AG10803 (cell line): ENCODE measurements around the gene POLR3B.
A peak's percentile ranks its signal among the peaks of the same experiment; 100 is the strongest.

ENCODE experiments used
- DNase-seq: peaks from one replicate; pipeline ENCODE4 v3.0.0; 2010; ENCODE audit warnings: low read depth
- H3K4me3 ChIP-seq: 2 replicates; pipeline ENCODE4 v1.5.1; 2011; ENCODE audit warnings: mild to moderate bottlenecking, low read length, control low read depth
- TF ChIP-seq, protein P1 (sequence below): conservative IDR thresholded peaks from 2 replicates; pipeline ENCODE4 v1.5.1; 2011; ENCODE audit warnings: mild to moderate bottlenecking, low read length, control low read depth, inconsistent platforms

The POLR3B gene

DNA sequence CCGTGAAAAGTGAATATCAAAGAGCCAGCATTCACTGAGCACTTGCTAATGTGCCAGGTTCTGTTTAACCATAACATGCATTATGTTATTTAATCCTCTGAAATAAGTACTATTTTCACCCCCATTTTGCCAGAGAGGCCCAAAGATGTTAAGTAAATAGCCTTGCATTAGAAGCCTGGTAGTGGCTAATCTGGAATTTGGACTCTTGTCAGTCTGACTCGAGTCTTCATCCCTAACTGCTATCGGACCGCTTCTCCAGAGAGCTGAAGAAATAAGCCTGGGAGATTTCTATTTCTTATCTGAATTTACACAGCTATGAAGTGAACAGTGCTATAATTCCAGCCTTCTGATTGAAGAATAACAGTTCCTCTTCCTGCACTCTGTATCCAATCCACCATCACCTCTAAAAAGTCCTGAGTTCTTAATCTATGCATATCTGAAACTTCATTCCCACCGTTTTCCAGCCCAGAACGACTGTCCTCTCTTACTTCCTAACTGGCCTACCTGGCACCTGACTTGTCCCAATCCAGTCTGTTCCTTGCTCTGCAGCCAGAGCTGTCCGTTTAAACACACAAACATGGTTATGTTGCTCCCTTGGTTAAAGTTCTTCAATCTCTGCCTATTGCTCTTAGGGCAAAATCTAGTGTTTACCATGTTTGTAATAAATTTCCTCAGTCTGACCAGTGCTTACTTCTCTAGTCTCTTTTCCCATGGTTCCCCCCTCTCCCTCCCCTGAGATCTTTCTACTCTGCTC is 2.3 kb downstream of the POLR3B start:
- TF ChIP-seq, protein P1, sequence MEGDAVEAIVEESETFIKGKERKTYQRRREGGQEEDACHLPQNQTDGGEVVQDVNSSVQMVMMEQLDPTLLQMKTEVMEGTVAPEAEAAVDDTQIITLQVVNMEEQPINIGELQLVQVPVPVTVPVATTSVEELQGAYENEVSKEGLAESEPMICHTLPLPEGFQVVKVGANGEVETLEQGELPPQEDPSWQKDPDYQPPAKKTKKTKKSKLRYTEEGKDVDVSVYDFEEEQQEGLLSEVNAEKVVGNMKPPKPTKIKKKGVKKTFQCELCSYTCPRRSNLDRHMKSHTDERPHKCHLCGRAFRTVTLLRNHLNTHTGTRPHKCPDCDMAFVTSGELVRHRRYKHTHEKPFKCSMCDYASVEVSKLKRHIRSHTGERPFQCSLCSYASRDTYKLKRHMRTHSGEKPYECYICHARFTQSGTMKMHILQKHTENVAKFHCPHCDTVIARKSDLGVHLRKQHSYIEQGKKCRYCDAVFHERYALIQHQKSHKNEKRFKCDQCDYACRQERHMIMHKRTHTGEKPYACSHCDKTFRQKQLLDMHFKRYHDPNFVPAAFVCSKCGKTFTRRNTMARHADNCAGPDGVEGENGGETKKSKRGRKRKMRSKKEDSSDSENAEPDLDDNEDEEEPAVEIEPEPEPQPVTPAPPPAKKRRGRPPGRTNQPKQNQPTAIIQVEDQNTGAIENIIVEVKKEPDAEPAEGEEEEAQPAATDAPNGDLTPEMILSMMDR, result no peak
- H3K4me3 ChIP-seq, result no peak overlapping the region
- no peak for DNase-seq

DNA sequence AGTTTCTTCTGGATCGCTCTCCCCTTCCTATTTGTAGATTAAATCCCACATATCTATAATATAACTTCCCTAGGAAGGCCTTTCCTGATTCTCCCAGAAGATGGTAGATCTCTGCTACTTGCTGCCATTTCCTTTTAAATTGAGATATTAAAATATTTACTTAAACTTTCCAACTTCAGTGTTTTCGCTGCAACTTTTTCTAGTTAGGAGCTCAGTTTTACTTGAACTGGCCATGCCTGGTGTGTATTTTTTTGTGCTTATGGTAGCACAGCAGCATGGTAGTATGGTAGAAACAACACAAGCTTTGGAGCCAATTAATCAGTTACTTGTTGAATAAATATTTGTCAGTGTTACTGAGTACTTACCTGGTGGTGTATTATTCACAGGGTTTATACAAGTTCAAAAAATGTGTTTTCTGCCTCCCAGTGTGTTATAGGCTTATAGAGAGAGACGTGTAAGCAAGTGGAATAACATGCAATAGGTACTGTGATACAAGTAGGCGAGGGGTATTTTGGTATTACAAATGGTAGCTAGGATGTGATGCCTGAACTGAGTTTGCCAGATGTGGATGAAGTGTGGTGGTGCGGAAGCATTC is 2.9 kb downstream of the POLR3B start:
- DNase-seq, result no peak
- no peak overlapping the region for H3K4me3 ChIP-seq
- TF ChIP-seq, protein P1, result no peak

- no peak for DNase-seq
- TF ChIP-seq, protein P1, result no peak
- no peak overlapping the region for H3K4me3 ChIP-seq
These were observed 5.4 kb downstream of the POLR3B start for GRCh38 chr12:106362971-106363370.

DNA sequence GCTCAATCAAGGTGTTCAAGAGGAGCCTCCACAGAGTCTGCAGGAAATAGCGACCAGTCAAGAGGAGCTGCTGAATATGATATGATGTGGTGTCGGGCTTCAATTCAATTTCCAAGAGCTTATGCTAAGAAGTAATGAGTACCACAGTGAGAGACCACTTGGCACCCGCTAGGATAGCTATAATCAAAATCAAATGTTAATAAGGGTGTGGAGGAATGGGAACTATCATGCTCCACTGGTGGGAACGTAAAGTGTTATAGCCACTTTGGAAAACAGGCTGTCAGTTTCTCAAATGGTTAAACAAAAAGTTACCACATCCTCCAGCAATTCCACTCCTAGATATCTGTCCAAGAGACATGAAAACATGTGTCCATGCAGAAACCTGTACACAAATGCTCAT is 6.7 kb downstream of the POLR3B start:
- TF ChIP-seq, protein P1, result no peak
- no peak overlapping the region for H3K4me3 ChIP-seq
- DNase-seq, result peak; percentile 52

DNA sequence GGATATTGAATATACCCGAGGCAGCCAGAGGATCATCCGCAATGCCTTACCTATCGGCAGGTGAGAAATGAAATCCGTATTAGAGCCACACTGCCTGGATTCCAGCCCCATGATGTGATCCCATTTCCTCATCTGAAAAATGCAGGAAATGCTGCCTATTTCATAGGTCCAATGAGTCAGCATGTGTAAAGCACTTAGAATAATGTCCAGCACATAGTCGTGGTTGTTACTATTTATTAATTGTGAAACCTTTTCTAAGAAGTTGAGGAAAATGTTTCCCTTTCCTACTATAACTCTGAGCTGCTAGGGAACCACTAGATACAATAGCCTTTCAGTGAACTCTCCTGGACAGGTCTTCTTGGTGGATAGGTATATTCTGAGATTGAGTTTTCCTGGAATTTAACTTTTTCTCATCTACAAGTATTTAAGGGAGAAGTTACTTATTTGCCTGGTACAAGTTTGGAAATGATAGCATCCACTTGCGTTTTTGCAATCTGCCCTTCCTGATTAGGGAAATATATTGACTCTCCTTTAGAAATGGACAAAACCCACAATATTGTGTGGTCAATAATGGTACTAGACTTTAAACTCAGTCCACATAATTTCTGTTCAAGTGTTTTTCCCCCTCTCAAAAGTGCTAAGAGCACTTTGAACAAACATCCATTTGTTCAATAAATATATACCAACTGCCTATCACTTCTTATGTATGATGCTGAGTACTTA is 12.2 kb downstream of the POLR3B start:
- H3K4me3 ChIP-seq, result no peak overlapping the region
- TF ChIP-seq, protein P1, result no peak
- DNase-seq, result peak; percentile 88

DNA sequence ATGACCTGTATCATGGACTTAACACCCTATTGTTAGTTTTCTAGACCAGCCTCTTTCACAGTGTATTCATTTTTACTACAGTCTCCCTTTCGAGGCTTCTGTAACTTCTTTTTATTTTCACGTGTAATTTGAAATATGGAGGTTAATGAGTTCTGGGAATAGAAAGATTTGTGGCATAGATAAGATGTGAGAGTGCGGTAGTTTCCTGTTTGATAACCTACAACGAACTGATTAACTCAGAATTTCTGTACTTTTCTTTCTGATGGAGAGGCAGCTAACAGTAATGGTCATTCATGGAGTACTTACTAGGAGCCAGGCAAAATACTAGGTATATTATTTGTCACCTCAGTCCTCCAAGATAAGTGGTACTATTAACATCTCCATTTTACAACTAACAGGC is 21.2 kb downstream of the POLR3B start:
- DNase-seq, result no peak
- TF ChIP-seq, protein P1, result no peak
- no peak overlapping the region for H3K4me3 ChIP-seq
